HG02763 (cell line): ENCODE data around the gene COL26A1.
"Not testable (repeated sequence)": the region's sequence is repeated elsewhere in the genome, so short reads cannot be mapped to it uniquely, and the experiment has no call there.

Experiments
- ATAC-seq: cut with Tn5 transposase; IDR thresholded peaks from one replicate; pipeline ENCODE4 v1.9.1; 2021; ENCODE audit warnings: mild to moderate bottlenecking, moderate library complexity; ENCODE audit not compliant: unreplicated experiment

COL26A1 gene

DNA sequence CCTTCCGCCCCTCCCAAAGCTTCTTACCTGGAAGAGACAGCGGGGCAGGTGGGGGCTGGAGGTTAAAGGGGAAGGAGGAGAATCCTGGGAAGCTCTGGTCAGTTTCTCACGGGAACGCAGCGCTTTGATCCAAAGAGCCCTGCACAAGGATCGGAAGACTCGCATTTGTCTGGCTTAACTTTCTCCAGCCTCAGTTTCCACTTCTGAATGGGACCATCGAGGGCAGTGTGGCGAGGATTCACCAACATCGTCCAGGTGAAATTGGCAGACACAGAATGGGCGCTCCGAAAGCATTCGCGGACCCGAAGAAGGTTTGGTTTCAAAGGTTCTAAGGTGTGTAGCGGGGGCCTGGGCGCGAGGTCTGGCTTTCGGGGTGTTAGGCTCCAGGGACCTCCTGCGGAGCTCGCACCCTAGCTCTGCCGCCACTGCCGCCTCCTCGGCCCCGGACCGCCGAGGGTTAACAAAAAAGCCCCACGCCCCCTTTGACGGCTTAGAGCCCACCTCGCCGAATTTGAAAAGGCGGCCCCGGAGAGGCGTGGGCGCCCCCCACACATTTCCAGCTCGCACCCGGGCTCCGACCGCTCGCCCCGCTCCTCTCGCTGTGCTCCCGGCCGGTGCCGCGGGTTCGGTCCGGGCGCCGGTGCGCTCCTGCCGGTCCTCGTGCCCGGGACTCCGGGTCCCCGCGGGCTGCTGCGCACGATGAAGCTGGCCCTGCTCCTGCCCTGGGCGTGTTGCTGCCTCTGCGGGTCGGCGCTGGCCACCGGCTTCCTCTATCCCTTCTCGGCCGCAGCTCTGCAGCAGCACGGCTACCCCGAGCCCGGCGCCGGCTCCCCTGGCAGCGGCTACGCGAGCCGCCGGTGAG, at the start of gene COL26A1:
Gene COL26A1, plus strand, starts transcription at position 542 of the 862 bp plus-strand sequence. Its CDS starts 158 bp downstream, at position 700.
- ATAC-seq = no peak

DNA sequence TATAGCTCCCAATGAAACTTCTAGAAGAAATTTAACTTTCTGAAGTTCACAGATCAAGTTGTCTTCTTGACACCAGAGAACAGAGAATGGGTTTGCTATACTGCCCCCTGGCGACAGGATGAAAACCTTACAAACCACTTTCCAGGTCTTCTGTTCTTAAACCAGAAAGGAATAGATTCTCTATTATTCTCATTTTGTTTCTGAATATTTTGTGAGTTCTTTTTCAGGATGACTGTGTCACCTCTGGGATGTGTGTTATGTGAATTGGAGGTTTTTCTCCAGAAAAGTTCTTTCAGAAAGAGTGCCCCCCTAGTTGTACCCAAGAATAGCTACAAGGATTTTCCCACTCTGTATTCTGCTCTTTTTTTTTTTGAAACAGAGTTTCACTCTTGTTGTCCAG, 47.3 kb upstream of the COL26A1 start:
- ATAC-seq = no peak

DNA sequence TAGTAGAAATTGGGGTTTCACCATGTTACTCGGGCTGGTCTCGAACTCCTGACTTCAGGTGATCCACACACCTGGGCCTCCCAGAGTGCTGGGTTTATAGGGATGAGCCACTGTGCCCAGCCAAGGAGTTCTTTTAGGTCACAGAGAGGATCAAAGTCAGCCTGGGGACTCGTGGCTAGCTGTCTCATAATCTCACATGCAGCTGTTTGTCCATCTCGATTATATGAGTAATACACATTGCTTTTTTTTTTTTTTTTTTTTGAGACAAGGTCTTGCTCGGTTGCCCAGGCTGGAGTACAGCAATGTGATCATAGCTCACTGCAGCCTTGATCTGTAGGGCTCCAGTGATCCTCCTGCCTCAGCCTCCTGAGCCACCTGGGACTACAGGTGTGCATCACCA, 43.3 kb upstream of the COL26A1 start:
- no peak for ATAC-seq

DNA sequence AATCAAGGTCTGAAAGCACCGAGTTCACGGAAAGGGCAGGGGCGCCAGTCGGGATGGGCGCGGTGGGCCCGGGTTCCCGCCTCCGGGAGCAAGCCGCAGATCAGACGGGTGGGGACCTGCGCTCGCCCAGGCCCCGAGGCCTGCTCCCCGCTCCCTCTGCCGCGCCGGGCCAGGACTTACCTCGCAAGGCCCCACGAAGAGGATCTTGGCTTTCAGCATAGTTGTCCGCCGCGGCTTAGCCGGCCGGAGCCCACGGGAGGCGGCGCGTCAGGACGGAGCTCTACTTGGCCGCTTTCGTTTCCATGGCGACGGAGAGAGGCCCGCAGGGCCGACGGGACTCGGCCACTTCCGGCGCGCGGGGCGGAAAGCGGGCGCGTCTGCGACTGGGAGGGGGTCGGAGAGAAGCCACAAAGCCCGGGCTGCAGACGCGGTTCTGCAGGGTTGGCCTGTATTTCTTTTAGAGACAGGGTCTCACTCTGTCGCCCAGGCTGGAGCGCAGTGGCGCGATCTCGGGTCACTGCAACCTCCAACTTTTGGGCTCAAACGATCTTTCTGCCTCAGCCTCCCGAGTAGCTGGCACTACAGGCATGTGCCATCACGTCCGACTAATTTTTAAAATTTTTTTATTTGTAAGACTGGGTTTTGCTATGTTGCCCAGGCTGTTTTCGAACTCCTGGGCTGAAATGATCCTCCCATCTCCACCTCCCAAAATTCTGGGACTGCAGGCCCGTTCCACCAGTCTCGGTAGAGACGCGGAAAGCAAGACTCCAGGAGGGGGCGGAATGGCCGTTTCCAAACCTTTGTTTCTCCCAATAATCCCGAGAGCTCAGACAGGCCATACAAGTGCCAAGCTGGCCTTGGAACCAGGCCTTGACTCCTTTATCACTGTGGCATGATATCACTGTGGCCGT, 40.9 kb upstream of the COL26A1 start, which contains the start of gene IFT22:
Gene IFT22, minus strand, starts transcription at position 322 of the 911 bp plus-strand sequence. Its CDS starts 103 bp downstream, at position 219.
- ATAC-seq = peak; percentile 97

DNA sequence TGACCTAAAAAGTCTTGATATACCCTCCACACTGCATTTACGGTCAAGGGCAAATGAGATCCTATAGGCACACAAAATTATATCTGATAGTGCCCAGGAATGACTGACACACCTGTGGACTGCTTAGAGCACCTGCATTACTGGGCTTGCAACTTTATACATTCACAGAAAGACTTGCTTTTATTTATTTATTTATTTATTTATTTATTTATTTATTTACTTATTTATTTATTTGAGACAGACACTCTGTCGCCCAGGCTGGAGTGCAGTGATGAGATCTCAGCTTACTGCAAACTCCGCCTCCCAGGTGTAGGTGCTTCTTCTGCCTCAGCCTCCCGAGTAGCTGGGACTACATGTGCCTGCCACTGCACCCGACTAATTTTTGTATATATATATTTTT, 34.5 kb upstream of the COL26A1 start:
- ATAC-seq = no peak

DNA sequence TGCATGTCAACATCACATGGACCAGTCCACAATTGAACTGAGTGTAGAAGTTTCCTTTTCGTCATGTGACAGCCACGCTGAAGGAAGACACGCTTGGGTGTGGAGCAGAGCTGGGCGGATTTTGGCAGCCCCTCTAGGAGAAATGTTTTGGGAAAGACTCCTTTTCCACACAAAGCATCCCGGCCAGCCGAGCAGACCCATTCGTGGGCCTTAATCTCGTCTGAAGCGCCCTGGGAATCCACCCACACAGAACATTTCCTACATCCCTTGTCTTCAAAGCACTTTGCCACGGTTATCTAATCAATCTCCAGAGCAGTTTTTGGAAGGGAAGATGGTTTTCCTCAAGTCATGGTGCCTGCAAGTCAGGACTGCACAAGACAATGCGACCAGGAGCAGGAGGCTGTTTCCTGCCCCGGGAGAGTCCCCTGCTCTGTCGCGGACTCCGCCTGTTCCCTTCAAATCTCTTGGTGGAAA, 32.6 kb upstream of the COL26A1 start:
- ATAC-seq = no peak

- no peak for ATAC-seq
Measured at GRCh38 chr7:101332026-101332425, 30.6 kb upstream of the COL26A1 start.

- ATAC-seq = no peak
Measured at GRCh38 chr7:101333912-101334311, 28.8 kb upstream of the COL26A1 start.

GRCh38 chr7:101340379-101340778, 22.3 kb upstream of the COL26A1 start:
- no peak for ATAC-seq

- ATAC-seq = no peak
Measured at GRCh38 chr7:101342892-101343291, 19.8 kb upstream of the COL26A1 start.

- ATAC-seq = no peak
Measured at GRCh38 chr7:101347477-101347876, 15.2 kb upstream of the COL26A1 start.

DNA sequence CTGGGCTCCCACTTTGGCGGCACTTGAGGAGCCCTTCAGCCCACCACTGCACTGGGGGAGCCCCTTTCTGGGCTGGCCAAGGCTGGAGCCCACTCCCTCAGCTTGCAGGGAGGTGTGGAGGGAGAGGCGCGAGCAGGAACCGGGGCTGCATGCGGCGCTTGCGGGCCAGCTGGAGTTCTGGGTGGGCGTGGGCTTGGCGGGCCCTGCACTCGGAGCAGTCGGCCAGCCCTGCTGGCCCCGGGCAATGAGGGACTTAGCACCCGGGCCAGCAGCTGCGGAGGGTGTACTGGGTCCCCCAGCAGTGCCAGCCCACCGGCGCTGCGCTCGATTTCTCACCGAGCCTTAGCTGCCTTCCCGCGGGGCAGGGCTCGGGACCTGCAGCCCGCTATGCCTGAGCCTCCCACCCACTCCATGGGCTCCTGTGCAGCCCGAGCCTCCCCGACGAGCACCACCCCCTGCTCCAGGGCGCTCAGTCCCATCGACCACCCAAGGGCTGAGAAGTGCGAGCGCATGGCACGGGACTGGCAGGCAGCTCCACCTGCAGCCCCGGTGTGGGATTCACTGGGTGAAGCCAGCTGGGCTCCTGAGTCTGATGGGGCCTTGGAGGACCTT, 14.1 kb upstream of the COL26A1 start:
- ATAC-seq = not testable (repeated sequence)

GRCh38 chr7:101349300-101349699, 13.4 kb upstream of the COL26A1 start:
- ATAC-seq = not testable (repeated sequence)

GRCh38 chr7:101352920-101353308, 9.8 kb upstream of the COL26A1 start:
- ATAC-seq = no peak

- no peak for ATAC-seq
Measured at GRCh38 chr7:101357433-101357832, 5.2 kb upstream of the COL26A1 start.

DNA sequence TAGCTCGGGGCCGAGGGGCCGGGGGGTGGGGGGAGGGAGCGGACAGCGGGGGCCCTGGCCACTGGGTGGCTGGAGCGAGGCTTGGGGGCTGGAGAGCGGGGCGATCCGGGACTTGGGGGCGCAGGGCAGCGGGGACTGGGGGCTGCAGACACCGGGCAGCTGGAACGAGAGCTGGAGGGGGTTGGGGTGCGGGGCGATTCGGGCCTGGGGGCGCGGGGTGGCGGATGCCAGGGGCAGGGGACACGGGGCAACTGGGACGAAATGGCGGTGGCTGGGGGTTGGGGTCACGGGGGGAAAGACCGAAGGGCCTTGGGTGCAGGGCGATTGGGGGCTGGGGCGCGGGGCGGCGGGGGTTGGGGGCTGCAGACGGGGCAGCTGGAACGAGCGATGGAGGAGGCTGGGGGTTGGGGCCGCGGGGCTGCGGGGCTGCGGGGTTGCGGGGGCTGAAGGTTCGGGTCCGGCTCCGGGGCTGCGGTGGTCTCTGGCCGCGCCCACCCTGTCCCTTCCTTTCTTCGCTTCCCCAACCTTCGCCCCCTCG, 590 bp downstream of the COL26A1 start:
- ATAC-seq = no peak

- no peak for ATAC-seq
Measured at GRCh38 chr7:101363734-101364374, 1.2 kb downstream of the COL26A1 start.

DNA sequence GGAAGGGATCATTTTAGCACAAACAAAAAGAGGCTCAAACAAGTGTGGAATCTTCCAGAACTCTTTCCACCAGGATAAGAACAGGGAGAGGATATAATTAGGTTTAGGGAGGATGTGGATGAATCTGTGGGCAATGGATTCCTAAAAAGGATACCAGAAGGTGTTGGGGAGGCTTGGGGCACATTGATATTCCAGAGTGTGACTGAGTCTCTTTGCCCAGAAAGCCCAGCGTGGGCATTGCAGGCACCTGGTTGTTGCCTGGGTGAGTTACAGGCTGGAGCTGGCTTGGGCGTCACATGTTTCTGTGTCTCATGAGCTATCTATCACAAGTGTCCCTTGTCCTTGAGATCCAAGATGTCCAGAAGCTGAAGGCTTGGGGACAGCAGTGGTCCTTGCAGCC, 3.3 kb downstream of the COL26A1 start:
- no peak for ATAC-seq

DNA sequence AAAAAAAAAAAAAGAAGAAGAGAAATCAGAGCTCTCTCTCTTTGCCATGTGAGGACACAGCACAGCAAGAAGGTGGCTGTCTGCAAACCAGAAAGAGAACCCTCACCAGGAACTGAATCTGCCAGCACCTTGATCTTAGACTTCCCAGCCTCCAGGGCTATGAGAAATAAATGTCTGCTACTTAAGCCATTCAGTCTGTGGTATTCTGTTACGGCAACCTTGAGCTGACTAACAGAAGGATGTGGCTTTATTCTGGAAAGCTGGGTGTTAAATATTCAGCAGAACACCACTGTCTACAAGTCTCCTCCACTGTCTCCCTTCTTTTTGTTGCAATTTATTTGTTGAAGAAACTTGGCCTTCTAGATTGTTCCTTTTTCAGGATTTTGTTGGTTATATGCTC, 5.0 kb downstream of the COL26A1 start:
- ATAC-seq = no peak

- ATAC-seq = no peak
Measured at GRCh38 chr7:101368422-101369165, 5.9 kb downstream of the COL26A1 start.
